ENCODE results near the gene GBX1.

The GBX1 gene

DNA sequence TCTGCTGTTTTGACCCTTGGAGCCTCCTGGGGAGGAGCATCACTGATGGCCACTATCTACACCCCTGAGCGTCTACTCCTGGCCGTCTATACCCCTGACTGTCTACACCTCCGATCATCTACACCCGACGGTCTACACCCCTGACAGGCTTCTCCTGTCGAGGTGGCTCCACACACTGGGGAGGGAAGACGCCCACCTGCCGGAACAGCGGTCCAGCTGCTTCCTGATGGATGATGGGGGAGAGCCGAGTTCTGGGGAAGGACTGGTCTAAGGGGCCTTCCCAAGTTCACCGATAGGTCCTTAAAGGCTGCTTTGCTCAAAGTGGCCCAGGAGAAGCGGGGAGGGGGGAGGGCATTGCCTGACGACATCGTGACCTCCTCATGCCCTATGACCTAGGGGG lies 39.4 kb downstream of the GBX1 start:
- DNase-seq (ENCODE audit: low spot score), result no peak

DNA sequence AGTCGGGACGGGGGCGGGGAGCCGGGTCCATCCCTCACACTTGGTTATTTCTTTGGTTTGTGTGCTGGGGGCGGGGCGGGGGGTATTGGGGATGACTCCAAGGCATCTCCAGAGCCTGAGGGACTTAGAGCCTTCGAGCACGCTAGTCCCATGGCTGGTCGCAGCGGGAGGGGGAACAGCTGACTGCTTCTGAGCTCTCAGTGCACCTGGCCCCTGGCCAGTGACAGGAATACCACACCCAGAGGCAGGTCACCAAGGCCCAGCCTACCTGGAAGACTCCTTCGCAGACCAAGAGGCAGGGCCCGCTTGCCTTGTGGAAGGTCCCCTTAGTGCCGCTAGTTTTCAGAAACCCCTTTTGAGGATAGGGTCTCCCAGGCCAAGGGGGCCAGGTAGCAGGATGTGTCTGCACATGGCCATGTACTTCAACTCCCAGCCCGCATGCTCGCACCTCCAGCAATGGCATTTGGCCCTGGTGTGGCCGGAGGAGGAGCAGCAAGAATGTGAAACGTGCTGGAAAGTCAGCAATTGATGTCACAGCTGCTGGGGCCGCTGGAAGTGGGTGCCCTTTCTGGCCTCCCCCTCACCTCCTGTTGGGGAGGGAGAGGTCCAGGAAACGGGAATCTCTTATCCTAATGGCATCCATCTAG lies 40.9 kb downstream of the GBX1 start:
- DNase-seq (ENCODE audit: low spot score), result no peak

DNA sequence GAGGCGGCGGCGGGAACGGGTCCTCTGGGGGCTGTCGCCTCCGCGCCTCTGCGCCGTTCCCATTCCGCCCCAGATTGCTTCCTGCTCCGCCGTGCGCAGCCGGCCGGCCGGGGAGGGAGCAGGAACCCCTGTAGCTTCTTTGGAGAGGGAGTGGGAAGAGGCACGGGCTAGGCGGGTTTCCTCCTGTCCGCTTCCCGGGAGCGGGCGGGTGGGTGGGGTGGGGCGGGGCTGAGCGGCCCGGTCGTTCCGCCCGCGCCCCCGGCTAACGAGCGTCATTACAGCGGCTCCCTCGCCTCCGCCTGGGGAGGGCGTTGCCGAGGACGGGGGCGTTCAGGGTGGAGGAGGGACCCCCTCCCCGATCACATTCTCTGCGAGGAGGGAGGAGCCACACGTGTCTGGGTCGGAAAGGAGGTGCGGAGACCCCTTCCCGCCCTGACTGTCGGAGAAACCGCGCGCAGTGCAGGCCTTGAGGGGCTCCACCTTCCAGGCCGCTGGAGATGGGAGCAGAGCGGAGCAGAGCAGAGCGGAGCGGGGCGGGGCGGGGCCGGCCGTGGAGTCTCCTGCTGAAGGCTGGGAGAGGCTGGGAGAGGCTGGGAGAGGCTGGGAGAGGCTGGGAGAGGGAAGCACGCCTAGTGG lies 41.5 kb downstream of the GBX1 start:
- DNase-seq (ENCODE audit: low spot score), result no peak

GRCh38 chr7:151125470-151125845 lies 42.0 kb downstream of the GBX1 start:
- no peak for DNase-seq (ENCODE audit: low spot score)

- no peak for DNase-seq (ENCODE audit: low spot score)
These were observed 42.5 kb downstream of the GBX1 start for GRCh38 chr7:151124899-151125399.

DNA sequence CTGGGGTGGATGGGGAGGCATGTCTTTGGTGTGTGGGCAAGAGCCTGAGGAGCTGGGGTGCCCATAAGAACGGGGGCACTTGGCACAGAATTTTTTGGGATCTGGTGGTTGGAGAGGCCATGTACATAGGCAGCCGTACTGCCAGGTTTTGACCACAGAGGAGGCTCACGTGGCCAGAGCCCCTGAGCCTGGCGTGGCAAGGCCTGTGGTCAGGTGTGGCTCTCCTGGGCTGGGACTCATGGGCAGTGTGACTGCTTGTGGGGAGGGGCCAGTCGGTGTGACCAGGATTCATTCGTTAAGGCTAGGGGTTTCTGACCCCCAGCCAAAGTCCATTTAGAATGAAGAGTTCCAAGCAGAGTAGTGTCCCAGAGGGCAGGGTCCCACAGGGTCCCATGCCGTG lies 43.0 kb downstream of the GBX1 start:
- DNase-seq (ENCODE audit: low spot score), result no peak

- peak; percentile 86 for DNase-seq (ENCODE audit: low spot score)
These were observed 43.6 kb downstream of the GBX1 start for GRCh38 chr7:151123822-151124464.

GRCh38 chr7:151123158-151123821 lies 44.2 kb downstream of the GBX1 start:
- no peak for DNase-seq (ENCODE audit: low spot score)

DNA sequence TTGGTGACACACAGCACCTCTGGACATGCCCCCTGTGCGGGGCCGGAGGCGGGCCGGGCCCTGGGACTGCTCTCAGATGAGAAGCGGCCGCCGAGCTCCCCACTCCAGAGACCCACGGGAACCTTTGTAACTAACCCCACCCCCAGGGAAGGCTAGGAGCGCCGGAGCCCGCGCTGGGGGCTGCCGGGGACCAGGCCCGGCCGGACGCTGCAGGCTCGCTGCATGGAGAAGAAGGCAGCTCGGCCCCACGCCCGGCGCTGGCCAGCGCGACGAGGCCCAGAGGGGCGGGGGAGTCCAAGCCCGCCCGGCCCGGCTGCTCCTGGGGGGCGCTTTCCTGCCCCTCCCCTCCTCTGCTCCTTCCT lies 44.7 kb downstream of the GBX1 start:
- no peak for DNase-seq (ENCODE audit: low spot score)

DNA sequence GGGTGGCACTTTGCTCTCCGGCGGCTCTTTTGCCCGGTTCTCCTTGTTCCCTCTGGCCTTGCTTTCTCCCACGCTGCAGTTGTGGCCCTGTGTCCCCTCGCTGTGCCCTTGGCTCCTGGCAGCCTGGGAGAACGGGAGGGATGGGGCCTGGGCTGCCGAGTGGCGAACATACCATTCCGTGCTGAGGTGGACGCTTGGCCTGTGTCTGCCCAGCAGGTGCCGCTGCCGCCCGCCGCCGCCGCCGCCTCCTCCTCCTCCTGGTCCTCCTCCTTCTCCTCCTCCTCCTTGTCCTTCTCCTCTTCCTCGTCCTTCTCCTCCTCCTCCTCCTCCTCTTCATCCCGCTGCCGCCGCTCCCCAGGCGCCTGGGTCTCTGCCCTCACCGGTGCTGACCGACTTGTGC lies 45.2 kb downstream of the GBX1 start:
- no peak for DNase-seq (ENCODE audit: low spot score)

- DNase-seq (ENCODE audit: low spot score), result no peak
These were observed 45.9 kb downstream of the GBX1 start for GRCh38 chr7:151121380-151122170.

- DNase-seq (ENCODE audit: low spot score), result no peak
These were observed 46.6 kb downstream of the GBX1 start for GRCh38 chr7:151120896-151121295.

DNA sequence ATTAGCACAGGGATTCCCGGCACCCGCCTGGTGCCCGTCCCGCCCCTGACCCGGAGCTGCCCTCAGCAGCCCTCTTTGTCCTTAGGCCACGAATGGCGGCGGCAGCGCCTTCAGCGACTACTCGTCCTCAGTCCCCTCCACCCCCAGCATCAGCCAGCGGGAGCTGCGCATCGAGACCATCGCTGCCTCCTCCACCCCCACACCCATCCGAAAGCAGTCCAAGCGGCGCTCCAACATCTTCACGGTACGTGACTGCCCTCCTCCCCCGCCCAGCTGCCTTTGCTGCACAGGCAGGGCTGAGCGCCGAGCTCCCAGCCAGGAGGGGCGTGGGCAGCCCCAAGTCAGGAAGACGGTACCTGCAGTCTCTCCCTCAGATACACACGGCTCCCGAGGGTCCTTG lies 47.6 kb downstream of the GBX1 start:
- DNase-seq (ENCODE audit: low spot score), result no peak

GRCh38 chr7:151119055-151119415 lies 48.5 kb downstream of the GBX1 start:
- DNase-seq (ENCODE audit: low spot score), result no peak

DNA sequence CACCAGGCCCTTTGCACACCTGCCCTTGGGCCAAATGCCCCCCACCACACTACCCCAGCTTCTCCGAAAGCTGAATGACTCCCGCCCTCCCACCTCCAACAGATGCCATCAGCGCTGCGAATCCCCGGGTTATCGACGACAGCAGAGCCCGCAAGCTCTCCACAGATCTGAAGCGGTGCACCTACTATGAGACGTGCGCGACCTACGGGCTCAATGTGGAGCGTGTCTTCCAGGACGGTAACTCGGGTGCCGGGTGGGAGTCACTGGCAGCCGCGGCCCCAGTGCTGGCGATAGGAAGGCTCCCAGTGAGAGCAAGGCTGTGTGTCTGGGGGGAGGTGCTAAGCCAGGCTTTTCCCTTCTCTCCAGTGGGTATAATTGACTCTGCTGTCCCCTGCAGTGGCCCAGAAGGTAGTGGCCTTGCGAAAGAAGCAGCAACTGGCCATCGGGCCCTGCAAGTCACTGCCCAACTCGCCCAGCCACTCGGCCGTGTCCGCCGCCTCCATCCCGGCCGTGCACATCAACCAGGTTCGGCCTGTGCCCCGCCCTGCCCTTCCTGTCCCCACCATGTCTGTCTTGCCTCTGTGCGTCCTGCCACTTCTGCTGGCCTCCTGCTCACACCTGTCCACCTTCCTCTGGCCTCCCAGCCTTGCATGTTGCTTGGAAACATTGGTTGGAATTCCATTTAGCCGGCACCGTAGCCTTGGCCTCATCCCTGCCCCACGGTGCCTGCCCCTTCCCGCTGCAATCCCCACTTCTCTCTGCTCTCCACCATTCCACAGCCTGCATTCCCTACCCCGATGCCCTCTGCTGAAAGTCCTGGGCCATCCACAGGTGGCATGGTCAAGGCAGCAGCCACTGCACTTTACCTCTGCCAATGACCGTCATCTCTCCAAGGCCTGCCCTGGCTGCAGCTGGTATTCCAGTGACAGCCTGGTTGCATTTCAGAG lies 49.1 kb downstream of the GBX1 start:
- no peak for DNase-seq (ENCODE audit: low spot score)

- no peak for DNase-seq (ENCODE audit: low spot score)
These were observed 49.9 kb downstream of the GBX1 start for GRCh38 chr7:151117565-151117964.

DNA sequence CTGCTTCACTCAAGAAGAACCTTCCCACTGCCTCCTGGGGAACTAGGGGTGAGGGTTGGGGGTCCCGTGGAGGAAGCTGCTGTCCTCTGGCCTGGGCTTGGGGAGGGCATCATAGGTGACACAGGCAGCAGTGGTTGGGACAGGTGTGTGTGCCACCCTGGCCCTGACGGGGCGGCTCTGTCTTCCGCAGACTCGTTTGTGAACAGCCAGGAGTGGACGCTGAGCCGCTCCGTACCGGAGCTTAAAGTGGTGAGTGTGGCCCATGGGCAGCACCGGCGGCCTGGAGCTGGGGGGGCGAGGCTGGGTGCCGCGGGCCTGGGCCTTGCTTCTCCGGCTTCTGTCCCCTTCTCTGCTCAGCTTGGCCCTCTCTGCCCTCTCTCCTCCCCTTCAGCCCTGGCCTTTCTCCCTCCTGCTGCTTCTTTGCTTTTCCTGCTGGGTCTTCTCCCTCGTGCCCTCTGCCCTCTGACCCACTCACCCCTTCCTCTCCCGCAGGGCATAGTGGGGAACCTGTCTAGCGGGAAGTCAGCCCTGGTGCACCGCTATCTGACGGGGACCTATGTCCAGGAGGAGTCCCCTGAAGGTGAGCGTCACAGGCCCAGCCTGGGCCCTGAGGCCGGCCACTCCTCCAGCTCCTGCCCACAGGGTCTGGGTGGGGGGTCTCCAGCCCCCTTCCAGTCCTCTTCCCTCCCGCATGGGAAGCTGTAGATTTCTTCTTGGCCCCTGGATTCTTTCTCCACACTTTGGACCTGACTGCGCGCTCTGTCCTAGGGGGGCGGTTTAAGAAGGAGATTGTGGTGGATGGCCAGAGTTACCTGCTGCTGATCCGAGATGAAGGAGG lies 50.7 kb downstream of the GBX1 start:
- DNase-seq (ENCODE audit: low spot score), result no peak

GRCh38 chr7:151115836-151116418 lies 51.6 kb downstream of the GBX1 start:
- no peak for DNase-seq (ENCODE audit: low spot score)

- DNase-seq (ENCODE audit: low spot score), result no peak
These were observed 52.2 kb downstream of the GBX1 start for GRCh38 chr7:151115121-151115835.

Measured in RKO (cell line).